K562 (cell line): ENCODE measurements around the gene CCDC69. TPM values are rescaled to one million over a fixed set of nuclear protein-coding genes. Genes with fewer than 3 reads are reported as not detected.

Experiments used
- ADNP ChIP-seq: fragments of 200-800 bp; sonication (Bioruptor generic); IDR thresholded peaks from 2 replicates; pipeline ENCODE4 v1.6.1; 2016; ENCODE audit warnings: missing genetic modification characterization, missing compliant biosample characterization
- BRD9 ChIP-seq: fragments of 450-650 bp; IDR thresholded peaks from 2 replicates; pipeline ENCODE4 v1.6.1; 2018; ENCODE audit warnings: low read depth; ENCODE audit not compliant: partially characterized antibody
- CBFB ChIP-seq: sonication (generic); formaldehyde crosslinking; IDR thresholded peaks from 2 replicates; pipeline ENCODE4 v1.4.0; 2020; ENCODE audit warnings: mild to moderate bottlenecking, missing genetic modification reagents
- FIP1L1 ChIP-seq: fragments of 200-400 bp; formaldehyde crosslinking; IDR thresholded peaks from 2 replicates; pipeline ENCODE4 v1.6.1; 2018; ENCODE audit warnings: mild to moderate bottlenecking, low read depth, low read length; ENCODE audit not compliant: poor library complexity, severe bottlenecking
- KAT7 ChIP-seq: sonication (generic); formaldehyde crosslinking; IDR thresholded peaks from 2 replicates; pipeline ENCODE4 v1.8.0; 2022; ENCODE audit warnings: missing genetic modification reagents, mild to moderate bottlenecking, borderline replicate concordance
- LCOR ChIP-seq: sonication (generic); formaldehyde crosslinking; IDR thresholded peaks from 2 replicates; pipeline ENCODE4 v1.8.0; 2022; ENCODE audit warnings: mild to moderate bottlenecking, missing genetic modification reagents
- RAD51 ChIP-seq: fragments of 450-650 bp; IDR thresholded peaks from 2 replicates; pipeline ENCODE4 v1.7.1; 2016; ENCODE audit warnings: low read depth, mild to moderate bottlenecking, borderline replicate concordance
- SIN3B ChIP-seq: fragments of 450-650 bp; IDR thresholded peaks from 2 replicates; pipeline ENCODE4 v1.6.1; 2017; ENCODE audit warnings: low read depth, mild to moderate bottlenecking, moderate library complexity
- TGIF2 ChIP-seq: sonication (generic); formaldehyde crosslinking; IDR thresholded peaks from 2 replicates; pipeline ENCODE4 v1.8.1; 2022; ENCODE audit warnings: mild to moderate bottlenecking, missing genetic modification reagents, moderate library complexity
- ZNF311 ChIP-seq: fragments of 250-450 bp; sonication (Bioruptor Pico); IDR thresholded peaks from 2 replicates; pipeline ENCODE4 v1.4.0; 2020; ENCODE audit warnings: mild to moderate bottlenecking, moderate library complexity
- polyA plus RNA-seq, 8 experiments: library from polyadenylated mRNA; depleted of rRNA in 4 of 8; stranded (reverse) in 5 of 8; unstranded in 3 of 8; fragments of >200 nt; fragmentation: Nextera tagmentation in 2 of 8; fragmentation: Illumina TruSeq in 1 of 8; extraction: Ambion mirVana in 2 of 8; extraction: Trizol in 1 of 8; gene quantifications; 2 replicates each; pipeline versions ENCODE4 v1.2.1 to v1.2.3, GENCODE V29; 2011 to 2014; ENCODE audit warnings: inconsistent platforms in 1 of 8, missing spikeins in 1 of 8
- total RNA-seq, 7 experiments: library from RNA; depleted of rRNA in 6 of 7; stranded (reverse); fragments of >200 nt in 6 of 7; fragmentation: Illumina TruSeq in 2 of 7; extraction: Trizol in 2 of 7; gene quantifications; 2 replicates each; pipeline versions ENCODE4 v1.2.1 to v1.2.3, GENCODE V29; 2011 to 2021; ENCODE audit warnings: low replicate concordance in 1 of 7
- TF ChIP-seq, protein P1 (sequence below), 2 experiments: fragments of 450-650 bp; IDR thresholded peaks; 2 replicates each; pipeline ENCODE4 v1.6.1; 2018; ENCODE audit warnings: mild to moderate bottlenecking in 2 of 2, low read depth in 1 of 2; ENCODE audit not compliant: partially characterized antibody in 2 of 2
- TF ChIP-seq, protein P2 (sequence below): fragments of 250-450 bp; sonication (Bioruptor Pico); IDR thresholded peaks from 2 replicates; pipeline ENCODE4 v1.5.0; 2022; ENCODE audit warnings: mild to moderate bottlenecking
- TF ChIP-seq, protein P3 (sequence below): fragments of 450-650 bp; IDR thresholded peaks from 2 replicates; pipeline ENCODE4 v1.6.1; 2016; ENCODE audit warnings: antibody characterized with exemption
- TF ChIP-seq, protein P4 (sequence below): sonication (generic); formaldehyde crosslinking; IDR thresholded peaks from 2 replicates; pipeline ENCODE4 v1.8.0; 2022; ENCODE audit warnings: mild to moderate bottlenecking, missing genetic modification reagents

CCDC69 gene
- total and polyA plus RNA-seq, 9 of the 15 experiments (the other 6 are each of a cell fraction or from before 2014, with no cell fraction given) = 0.65 to 12.2 (median 7.6) TPM

DNA sequence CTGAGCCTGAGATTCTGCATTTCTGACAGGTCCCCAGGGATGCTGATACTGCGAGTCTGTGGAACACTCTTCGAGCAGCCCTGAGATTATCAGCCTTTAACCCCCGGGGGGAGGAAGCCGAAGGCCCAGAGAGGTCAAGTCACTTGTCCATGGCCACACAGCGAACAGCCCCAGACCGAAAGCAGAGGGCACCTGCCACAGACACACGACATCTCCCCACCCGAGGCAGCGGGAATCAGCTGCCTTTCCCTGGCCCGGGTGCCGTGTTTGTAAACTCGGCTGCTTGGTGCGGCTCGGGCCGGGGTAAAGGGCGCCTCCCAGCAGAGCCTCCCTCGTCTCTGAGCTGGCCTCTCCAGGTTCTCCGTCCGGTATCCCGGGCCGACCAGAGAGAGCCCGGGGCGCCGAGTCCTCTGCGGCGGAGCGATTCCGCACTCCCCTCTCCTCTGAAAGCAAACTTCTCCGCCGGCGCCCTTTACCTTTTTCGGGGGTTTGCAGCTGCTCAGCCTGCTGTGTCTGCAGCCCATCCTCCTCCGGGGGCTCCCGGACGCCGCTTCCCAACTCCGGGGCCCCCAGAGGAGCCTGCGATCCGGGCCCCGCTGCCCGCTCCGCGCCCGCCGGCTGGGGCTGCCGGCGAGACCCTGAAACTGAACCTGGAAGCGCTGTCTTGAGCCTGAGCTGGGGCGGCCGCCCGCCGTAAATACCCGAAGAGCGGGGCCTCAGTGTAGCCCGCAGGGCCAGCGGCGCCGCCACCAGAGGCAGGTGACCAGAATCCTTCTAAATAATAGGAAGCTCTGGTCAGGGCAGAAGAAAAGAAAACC lies at the start of gene CCDC69 (continued):
- TF ChIP-seq, protein P1, sequence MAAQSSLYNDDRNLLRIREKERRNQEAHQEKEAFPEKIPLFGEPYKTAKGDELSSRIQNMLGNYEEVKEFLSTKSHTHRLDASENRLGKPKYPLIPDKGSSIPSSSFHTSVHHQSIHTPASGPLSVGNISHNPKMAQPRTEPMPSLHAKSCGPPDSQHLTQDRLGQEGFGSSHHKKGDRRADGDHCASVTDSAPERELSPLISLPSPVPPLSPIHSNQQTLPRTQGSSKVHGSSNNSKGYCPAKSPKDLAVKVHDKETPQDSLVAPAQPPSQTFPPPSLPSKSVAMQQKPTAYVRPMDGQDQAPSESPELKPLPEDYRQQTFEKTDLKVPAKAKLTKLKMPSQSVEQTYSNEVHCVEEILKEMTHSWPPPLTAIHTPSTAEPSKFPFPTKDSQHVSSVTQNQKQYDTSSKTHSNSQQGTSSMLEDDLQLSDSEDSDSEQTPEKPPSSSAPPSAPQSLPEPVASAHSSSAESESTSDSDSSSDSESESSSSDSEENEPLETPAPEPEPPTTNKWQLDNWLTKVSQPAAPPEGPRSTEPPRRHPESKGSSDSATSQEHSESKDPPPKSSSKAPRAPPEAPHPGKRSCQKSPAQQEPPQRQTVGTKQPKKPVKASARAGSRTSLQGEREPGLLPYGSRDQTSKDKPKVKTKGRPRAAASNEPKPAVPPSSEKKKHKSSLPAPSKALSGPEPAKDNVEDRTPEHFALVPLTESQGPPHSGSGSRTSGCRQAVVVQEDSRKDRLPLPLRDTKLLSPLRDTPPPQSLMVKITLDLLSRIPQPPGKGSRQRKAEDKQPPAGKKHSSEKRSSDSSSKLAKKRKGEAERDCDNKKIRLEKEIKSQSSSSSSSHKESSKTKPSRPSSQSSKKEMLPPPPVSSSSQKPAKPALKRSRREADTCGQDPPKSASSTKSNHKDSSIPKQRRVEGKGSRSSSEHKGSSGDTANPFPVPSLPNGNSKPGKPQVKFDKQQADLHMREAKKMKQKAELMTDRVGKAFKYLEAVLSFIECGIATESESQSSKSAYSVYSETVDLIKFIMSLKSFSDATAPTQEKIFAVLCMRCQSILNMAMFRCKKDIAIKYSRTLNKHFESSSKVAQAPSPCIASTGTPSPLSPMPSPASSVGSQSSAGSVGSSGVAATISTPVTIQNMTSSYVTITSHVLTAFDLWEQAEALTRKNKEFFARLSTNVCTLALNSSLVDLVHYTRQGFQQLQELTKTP (IDR thresholded peaks at IDR 0.05; ENCODE audit: low read depth in 1 of 2, partially characterized antibody in 2 of 2) = peak in 1 of 2 experiments; percentile 57
- TF ChIP-seq TGIF2 (CRISPR knock-in tag) (no peak), SIN3B (peak; percentile 9), ADNP (tag) (peak; percentile 77; the same call in 1 of the 2 replicates), FIP1L1 (peak; percentile 40), CBFB (no peak), KAT7 (CRISPR knock-in tag) (peak; percentile 17; the same call in 1 of the 2 replicates), RAD51 (peak; percentile 30; the same call in 1 of the 2 replicates), BRD9 (peak; percentile 99), LCOR (peak; percentile 42; the same call in 1 of the 2 replicates), ZNF311 (CRISPR knock-in tag) (no peak)
- TF ChIP-seq, protein P2, sequence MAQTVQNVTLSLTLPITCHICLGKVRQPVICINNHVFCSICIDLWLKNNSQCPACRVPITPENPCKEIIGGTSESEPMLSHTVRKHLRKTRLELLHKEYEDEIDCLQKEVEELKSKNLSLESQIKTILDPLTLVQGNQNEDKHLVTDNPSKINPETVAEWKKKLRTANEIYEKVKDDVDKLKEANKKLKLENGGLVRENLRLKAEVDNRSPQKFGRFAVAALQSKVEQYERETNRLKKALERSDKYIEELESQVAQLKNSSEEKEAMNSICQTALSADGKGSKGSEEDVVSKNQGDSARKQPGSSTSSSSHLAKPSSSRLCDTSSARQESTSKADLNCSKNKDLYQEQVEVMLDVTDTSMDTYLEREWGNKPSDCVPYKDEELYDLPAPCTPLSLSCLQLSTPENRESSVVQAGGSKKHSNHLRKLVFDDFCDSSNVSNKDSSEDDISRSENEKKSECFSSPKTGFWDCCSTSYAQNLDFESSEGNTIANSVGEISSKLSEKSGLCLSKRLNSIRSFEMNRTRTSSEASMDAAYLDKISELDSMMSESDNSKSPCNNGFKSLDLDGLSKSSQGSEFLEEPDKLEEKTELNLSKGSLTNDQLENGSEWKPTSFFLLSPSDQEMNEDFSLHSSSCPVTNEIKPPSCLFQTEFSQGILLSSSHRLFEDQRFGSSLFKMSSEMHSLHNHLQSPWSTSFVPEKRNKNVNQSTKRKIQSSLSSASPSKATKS (CRISPR knock-in tag) = no peak
- TF ChIP-seq, protein P3, sequence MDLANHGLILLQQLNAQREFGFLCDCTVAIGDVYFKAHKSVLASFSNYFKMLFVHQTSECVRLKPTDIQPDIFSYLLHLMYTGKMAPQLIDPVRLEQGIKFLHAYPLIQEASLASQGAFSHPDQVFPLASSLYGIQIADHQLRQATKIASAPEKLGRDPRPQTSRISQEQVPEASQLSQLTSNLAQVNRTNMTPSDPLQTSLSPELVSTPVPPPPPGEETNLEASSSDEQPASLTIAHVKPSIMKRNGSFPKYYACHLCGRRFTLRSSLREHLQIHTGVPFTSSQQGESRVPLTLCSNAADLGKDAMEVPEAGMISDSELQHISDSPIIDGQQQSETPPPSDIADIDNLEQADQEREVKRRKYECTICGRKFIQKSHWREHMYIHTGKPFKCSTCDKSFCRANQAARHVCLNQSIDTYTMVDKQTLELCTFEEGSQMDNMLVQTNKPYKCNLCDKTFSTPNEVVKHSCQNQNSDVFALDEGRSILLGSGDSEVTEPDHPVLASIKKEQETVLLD = no peak
- TF ChIP-seq, protein P4, sequence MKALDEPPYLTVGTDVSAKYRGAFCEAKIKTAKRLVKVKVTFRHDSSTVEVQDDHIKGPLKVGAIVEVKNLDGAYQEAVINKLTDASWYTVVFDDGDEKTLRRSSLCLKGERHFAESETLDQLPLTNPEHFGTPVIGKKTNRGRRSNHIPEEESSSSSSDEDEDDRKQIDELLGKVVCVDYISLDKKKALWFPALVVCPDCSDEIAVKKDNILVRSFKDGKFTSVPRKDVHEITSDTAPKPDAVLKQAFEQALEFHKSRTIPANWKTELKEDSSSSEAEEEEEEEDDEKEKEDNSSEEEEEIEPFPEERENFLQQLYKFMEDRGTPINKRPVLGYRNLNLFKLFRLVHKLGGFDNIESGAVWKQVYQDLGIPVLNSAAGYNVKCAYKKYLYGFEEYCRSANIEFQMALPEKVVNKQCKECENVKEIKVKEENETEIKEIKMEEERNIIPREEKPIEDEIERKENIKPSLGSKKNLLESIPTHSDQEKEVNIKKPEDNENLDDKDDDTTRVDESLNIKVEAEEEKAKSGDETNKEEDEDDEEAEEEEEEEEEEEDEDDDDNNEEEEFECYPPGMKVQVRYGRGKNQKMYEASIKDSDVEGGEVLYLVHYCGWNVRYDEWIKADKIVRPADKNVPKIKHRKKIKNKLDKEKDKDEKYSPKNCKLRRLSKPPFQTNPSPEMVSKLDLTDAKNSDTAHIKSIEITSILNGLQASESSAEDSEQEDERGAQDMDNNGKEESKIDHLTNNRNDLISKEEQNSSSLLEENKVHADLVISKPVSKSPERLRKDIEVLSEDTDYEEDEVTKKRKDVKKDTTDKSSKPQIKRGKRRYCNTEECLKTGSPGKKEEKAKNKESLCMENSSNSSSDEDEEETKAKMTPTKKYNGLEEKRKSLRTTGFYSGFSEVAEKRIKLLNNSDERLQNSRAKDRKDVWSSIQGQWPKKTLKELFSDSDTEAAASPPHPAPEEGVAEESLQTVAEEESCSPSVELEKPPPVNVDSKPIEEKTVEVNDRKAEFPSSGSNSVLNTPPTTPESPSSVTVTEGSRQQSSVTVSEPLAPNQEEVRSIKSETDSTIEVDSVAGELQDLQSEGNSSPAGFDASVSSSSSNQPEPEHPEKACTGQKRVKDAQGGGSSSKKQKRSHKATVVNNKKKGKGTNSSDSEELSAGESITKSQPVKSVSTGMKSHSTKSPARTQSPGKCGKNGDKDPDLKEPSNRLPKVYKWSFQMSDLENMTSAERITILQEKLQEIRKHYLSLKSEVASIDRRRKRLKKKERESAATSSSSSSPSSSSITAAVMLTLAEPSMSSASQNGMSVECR (CRISPR knock-in tag) = 0 out of 2 replicates have a peak, but pooled peaks have one; percentile 27
